Measurements from ENCODE around the gene LASP1. TPM values are rescaled to one million over a fixed set of nuclear protein-coding genes. Genes with fewer than 3 reads are reported as not detected.

LASP1 gene
- total and polyA plus RNA-seq, 2 experiments from 2014 or later, result 48.7 to 173 TPM

- TF ChIP-seq ZNF331 (CRISPR knock-in tag; IDR thresholded peaks at IDR 0.05; ENCODE audit: low read depth) (no peak), CREB1 (CRISPR knock-in tag; IDR thresholded peaks at IDR 0.05; ENCODE audit: low read depth) (no peak), POLR2AphosphoS5 (IDR thresholded peaks at IDR 0.05; ENCODE audit: low read depth) (no peak)
Observed at GRCh38 chr17:38958326-38958725, 88.5 kb downstream of the LASP1 start (continued).

- no peaks in the 10 kb centered on the region for H3K9me2 ChIP-seq (ENCODE audit: insufficient read depth)
- H3K27ac Mint-ChIP-seq, result no peak overlapping the region
Observed at GRCh38 chr17:38958756-38959155, 88.9 kb downstream of the LASP1 start.

More at GRCh38 chr17:38958756-38959155, 88.9 kb downstream of the LASP1 start:
- H3K27me3 ChIP-seq (ENCODE audit: insufficient read depth), result no peaks in the 10 kb centered on the region
- ATAC-seq (no peak), DNase-seq (ENCODE audit: low spot score) (no peak)
- no peak overlapping the region for H3K4me3 ChIP-seq
- H4K20me1 ChIP-seq (replicated peaks; ENCODE audit: insufficient read depth), result no peaks in the 10 kb centered on the region
- Mint-ChIP-seq H3K9me3 (no peaks in the 10 kb centered on the region), H3K36me3 (ENCODE audit: low read depth) (no peaks in the 10 kb centered on the region), H3K4me1 (no peaks in the 10 kb centered on the region), H3K27me3 (ENCODE audit: insufficient read depth, low read depth, poor library complexity) (peaks cover 1% of the 10 kb centered on the region), H3K4me3 (no peak overlapping the region)
- H3K79me2 ChIP-seq (replicated peaks; ENCODE audit: insufficient read depth), result no peaks in the 10 kb centered on the region
- H3K4me1 ChIP-seq (ENCODE audit: insufficient read depth), result no peaks in the 10 kb centered on the region
- no peak overlapping the region for H2AFZ ChIP-seq
- no peaks in the 10 kb centered on the region for H3F3A ChIP-seq (replicated peaks; ENCODE audit: low read depth)
- no peak overlapping the region for H3K27ac ChIP-seq (ENCODE audit: low read depth)
- no peaks in the 10 kb centered on the region for H3K36me3 ChIP-seq (ENCODE audit: insufficient read depth)
- no peak overlapping the region for H3K4me2 ChIP-seq
- TF ChIP-seq POLR2AphosphoS5 (IDR thresholded peaks at IDR 0.05; ENCODE audit: low read depth) (no peak), ZNF114 (CRISPR knock-in tag; IDR thresholded peaks at IDR 0.05) (no peak), NANOG (IDR thresholded peaks at IDR 0.05; ENCODE audit: borderline replicate concordance) (no peak), CREB1 (CRISPR knock-in tag; IDR thresholded peaks at IDR 0.05; ENCODE audit: low read depth) (no peak), CTCF (conservative IDR thresholded peaks at IDR 0.05; ENCODE audit: low read depth in 2 of 2) (no peak), EZH2 (IDR thresholded peaks at IDR 0.05; ENCODE audit: low read depth, unreplicated experiment) (no peak), ZNF331 (CRISPR knock-in tag; IDR thresholded peaks at IDR 0.05; ENCODE audit: low read depth) (no peak), ZNF462 (CRISPR knock-in tag; IDR thresholded peaks at IDR 0.05) (no peak), STAT1 (IDR thresholded peaks at IDR 0.05; ENCODE audit: unreplicated experiment) (no peak), EZH2phosphoT487 (IDR thresholded peaks at IDR 0.05; ENCODE audit: unreplicated experiment) (no peak), JUNB (IDR thresholded peaks at IDR 0.05; ENCODE audit: unreplicated experiment) (no peak)
- TF ChIP-seq, protein P1, sequence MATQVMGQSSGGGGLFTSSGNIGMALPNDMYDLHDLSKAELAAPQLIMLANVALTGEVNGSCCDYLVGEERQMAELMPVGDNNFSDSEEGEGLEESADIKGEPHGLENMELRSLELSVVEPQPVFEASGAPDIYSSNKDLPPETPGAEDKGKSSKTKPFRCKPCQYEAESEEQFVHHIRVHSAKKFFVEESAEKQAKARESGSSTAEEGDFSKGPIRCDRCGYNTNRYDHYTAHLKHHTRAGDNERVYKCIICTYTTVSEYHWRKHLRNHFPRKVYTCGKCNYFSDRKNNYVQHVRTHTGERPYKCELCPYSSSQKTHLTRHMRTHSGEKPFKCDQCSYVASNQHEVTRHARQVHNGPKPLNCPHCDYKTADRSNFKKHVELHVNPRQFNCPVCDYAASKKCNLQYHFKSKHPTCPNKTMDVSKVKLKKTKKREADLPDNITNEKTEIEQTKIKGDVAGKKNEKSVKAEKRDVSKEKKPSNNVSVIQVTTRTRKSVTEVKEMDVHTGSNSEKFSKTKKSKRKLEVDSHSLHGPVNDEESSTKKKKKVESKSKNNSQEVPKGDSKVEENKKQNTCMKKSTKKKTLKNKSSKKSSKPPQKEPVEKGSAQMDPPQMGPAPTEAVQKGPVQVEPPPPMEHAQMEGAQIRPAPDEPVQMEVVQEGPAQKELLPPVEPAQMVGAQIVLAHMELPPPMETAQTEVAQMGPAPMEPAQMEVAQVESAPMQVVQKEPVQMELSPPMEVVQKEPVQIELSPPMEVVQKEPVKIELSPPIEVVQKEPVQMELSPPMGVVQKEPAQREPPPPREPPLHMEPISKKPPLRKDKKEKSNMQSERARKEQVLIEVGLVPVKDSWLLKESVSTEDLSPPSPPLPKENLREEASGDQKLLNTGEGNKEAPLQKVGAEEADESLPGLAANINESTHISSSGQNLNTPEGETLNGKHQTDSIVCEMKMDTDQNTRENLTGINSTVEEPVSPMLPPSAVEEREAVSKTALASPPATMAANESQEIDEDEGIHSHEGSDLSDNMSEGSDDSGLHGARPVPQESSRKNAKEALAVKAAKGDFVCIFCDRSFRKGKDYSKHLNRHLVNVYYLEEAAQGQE (IDR thresholded peaks at IDR 0.05; ENCODE audit: unreplicated experiment), result no peak
- TF ChIP-seq, protein P2, sequence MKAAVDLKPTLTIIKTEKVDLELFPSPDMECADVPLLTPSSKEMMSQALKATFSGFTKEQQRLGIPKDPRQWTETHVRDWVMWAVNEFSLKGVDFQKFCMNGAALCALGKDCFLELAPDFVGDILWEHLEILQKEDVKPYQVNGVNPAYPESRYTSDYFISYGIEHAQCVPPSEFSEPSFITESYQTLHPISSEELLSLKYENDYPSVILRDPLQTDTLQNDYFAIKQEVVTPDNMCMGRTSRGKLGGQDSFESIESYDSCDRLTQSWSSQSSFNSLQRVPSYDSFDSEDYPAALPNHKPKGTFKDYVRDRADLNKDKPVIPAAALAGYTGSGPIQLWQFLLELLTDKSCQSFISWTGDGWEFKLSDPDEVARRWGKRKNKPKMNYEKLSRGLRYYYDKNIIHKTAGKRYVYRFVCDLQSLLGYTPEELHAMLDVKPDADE (IDR thresholded peaks at IDR 0.05), result no peak

Data from GM23338 (cell line).